OCI-M1 (cell line): ENCODE measurements around the gene SASH3.

Experiments
- DNase-seq: peaks from one replicate; lab custom pipeline; 2025; lab: John Stamatoyannopoulos, UW

The SASH3 gene

DNA sequence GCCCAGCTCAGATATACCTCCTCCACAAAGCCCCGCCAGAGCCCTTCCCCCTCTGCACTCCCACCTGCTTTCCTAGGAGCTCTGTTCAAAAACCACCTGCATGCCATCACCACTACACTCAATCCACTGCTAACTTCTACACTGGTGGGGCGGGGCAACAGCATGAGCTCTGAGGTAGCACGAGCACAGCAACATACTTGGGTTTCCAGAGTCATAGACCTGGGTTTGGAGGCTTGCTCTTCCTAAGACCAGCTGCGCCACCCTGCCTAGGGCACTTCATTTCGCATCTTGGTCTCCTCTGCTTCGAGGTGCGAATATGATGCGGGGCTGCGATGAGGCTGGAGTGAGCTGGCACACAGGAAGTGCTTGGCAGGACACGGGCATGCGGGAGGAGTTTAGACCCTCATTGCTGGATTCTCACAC lies 3.6 kb downstream of the SASH3 start:
- DNase-seq, result no peak

DNA sequence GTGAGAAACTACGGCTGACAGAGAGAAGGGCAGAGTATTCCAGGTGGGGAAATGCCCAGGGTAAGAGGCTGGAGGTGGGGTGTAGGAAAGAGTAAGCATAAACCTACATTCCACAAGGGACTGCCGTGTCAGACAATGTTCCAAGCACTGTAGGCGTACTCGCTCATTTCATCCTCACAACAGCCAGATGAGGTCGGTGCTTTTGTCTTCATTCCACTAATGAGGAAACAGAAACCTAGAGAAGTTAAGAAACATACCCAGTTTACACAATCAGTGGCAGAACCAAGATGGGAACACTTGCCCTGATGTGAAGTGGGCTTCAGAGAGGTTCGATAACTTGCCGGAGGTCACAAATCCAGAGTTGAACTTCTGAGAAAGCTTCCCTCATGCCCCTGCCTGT lies 4.6 kb downstream of the SASH3 start:
- no peak for DNase-seq

DNA sequence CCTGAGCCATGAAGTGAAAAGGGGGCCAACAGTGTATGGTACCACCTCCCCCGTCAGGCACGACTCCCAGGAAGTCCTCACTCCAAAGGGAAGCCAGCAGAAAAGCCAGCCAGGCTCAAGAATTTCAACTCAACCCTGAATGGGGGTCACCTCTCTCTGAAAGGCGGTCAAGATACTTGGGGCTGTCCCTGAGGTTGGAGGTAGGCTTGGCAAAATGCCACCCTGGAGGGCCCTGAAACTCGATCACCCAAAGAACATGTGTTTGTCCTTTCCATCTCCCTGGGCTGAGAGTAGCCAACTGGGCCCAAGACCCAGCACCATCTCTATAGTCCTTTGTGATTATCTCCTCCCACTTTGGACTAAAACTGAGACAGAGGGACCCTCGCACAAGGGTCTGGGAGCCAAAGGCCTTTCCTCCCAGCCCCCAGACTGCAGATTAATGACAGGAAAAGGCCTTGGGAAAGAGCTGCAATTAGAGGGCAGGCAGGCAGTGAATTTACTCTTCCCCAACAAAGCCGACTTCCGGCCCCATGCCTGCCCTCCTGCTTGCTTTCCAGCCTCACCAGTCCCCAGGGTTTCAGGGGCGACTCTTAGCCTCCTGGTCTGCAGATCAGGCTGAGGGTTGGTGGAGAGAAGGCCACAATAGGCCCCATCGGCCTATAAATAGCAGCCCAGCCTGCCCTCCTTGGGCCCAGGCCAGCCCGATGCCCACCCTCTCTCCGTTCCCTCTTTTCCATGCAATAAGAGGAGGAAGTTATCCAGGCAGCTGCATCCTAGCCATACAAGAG lies 5.6 kb downstream of the SASH3 start:
- no peak for DNase-seq

DNA sequence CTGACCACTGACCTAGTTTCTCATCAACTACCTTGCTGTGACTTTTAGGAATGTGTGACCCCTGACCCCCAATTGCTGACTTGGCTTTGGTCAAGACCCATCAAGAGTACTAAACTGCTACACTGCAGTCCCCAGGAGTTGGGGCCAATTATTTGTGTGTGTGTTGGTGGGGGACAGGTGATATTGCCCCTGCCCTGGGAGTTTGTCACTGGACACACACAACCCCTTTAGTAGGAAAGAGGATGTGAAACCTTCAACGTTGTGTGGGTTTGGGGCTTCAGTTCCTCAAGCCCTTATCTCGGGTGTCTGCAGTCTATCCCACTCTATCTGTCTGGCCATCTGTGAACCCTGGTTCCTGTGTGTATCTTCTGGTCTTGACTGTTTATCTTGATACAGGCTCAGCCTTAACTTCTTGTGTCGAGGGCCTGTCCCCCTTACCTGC lies 6.5 kb downstream of the SASH3 start:
- DNase-seq, result peak; percentile 70

GRCh38 chrX:129787336-129788055 lies 7.7 kb downstream of the SASH3 start:
- no peak for DNase-seq

DNA sequence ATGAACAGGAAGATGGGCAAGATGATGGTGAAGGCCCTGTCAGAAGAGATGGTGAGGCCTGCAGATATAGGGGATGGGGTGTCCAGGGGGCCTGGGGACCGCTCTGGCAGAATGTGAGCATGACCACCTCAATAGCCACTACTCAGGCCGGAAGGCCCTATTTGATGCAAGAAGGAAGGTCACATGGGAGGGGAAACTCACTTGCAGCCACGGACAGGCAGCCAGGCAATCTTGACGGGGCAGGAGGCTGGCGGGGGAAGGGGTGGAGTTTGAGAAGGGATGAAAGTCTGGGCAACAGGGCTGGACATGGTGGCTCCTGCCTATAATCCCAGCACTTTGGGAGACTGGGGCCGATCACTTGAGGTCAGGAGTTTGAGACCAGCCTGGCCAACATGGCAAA lies 8.8 kb downstream of the SASH3 start:
- DNase-seq, result no peak

- no peak for DNase-seq
Measured at GRCh38 chrX:129790146-129790545, 10.4 kb downstream of the SASH3 start.

- no peak for DNase-seq
Measured at GRCh38 chrX:129790808-129791207, 11.1 kb downstream of the SASH3 start.

GRCh38 chrX:129791336-129791735 lies 11.6 kb downstream of the SASH3 start:
- DNase-seq, result no peak

GRCh38 chrX:129791961-129792570 lies 12.3 kb downstream of the SASH3 start:
- DNase-seq, result no peak

GRCh38 chrX:129792586-129793291 lies 13.0 kb downstream of the SASH3 start:
- DNase-seq, result no peak

GRCh38 chrX:129793604-129794191 lies 13.9 kb downstream of the SASH3 start:
- DNase-seq, result no peak

GRCh38 chrX:129795584-129795983 lies 15.8 kb downstream of the SASH3 start:
- no peak for DNase-seq

DNA sequence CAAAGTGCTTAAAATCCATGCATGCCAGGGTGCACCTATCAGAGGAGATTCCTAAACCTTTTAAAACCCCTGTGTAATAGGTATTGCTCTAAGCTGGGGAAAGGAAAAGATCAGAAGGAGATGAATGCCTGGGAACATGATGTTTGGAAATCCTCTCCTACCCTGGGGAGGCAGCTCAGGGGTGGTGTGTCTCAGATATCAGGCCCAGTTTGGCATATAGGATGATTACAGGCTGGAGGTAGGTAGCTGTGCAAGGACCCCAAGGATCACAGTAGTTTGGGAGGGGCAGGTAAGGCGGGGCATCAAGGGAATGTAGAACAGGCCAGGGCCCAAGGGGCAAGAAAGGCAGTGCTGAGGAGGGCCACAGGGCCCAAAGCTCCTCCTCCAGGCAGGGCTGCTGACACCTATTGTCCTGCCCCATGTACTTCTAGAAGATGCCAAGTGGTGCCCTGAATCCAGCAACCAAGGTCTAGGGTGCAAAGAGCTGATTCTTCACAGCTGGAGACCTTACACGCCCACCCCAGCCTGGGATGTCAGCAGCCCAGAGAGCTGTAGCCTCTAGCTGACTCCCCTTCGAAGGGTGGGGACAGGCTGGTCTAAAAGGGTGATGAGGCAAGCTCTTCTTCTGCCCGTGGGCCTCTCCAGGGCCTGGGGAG lies 17.6 kb downstream of the SASH3 start:
- no peak for DNase-seq

GRCh38 chrX:129798456-129798855 lies 18.7 kb downstream of the SASH3 start:
- DNase-seq, result no peak

- DNase-seq, result no peak
Measured at GRCh38 chrX:129798888-129799287, 19.1 kb downstream of the SASH3 start.

DNA sequence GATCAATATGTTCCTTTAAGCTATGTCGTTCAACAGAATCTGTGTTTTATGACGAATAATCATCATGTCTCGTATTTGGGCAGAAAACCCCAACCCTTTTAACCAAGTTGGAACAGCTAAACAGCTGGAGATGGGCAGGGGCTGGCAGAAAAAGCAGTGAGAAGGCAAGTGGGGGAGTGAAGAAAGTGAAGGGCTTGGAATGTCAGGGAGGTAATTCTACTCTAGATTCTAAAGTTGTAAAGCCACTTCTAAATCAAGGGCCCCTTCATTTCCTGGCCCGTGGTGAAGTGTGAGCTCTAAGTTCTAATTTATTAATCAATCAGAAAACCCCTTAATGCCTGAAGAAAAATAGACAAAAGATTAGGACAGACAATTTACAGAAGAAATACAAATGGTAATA lies 20.4 kb downstream of the SASH3 start:
- no peak for DNase-seq

DNA sequence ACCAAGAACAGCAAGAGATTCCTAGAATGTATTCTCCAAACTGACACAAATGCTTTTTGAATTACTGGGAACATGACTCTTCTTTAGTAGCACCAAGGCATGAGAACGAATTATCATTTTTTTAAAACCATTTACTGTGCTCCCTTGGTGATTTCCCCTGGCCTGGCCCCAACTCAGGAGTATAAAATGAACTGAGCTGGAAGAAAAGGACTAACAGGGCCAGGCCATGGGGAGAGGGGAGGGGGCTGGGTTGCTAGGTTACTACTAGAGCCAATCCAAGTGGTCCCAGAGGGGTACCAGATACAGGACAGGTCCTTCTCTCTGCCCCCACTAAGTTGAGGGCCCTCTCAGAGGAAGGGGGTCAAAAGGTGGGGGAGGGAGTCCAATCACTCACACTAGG lies 23.1 kb downstream of the SASH3 start:
- DNase-seq, result no peak

DNA sequence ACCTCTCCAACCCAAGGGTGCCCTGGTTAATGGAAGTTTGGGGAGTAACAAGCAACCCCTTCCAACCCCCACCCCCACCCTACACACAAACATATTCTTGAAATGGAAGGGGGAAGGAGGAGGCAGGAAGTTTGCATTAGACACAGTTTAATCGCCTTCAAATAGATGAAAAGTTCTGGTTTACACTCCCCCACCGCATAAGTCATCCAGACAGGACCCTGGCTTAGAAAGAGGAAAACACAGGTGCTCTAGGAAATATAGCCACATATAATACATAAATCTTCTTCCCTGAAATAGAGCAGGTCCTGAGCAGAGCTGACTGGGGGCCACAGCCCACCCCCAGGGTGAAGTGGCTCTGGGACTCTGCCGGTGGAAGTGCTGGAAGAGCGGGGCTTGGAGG lies 25.1 kb downstream of the SASH3 start:
- no peak for DNase-seq

DNA sequence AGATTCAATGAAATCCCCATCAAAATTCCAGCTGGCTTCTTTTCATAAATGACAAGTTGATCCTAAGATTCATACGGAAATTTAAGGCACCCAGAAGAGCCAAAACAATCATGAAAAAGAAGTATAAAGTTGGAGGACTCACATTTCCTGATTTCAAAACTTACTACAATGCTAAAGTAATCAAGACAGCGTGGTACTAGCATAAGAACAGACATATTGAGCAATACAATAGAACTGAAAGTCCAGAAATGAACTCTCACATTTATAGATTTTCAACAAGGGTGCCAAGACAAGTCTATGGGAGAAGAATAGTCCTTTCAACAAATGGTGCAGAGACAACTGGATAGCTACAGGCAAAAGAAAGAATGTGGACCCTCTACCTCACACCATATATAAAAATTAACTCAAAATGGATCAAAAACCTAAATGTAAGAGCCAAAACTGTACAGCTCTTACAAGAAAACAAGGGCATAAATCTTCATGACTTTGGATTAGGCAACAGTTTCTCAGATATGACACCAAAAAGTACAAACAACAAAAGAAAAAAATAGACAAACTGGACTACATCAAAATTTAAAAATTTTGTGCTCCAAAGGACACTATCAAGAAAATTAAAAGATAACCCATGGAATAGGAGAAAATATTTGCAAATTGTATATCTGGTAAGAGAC lies 28.5 kb downstream of the SASH3 start:
- DNase-seq, result no peak
